T47D (cell line): ENCODE results near the gene ZNF502.
"Not testable (repeated sequence)": the region's sequence is repeated elsewhere in the genome, so short reads cannot be mapped to it uniquely, and the experiment has no call there.

ENCODE experiments used
- DNase-seq, 2 experiments: peaks; one replicate each; pipeline versions ENCODE4 v3.0.0 to v3.0.0-alpha.2; 2011 to 2012; ENCODE audit warnings: low read depth in 1 of 2, low spot score in 1 of 2
- JUND ChIP-seq: IDR thresholded peaks from 2 replicates; pipeline ENCODE4 v1.6.1; 2012; ENCODE audit warnings: low read depth
- in situ Hi-C: cut with HindIII; loops from 2 replicates; pipeline ENCODE4 v1.10.0; 2016; ENCODE audit warnings: low sequenced_read_pairs, low pct_unique_long_range_greater_than_20kb

The ZNF502 gene

GRCh38 chr3:44712455-44713075, at the start of gene ZNF502:
TSS of gene ZNF502 (plus strand) at chr3:44712660. CDS start at chr3:44720262, 7,602 bp downstream.
- no peak for TF ChIP-seq JUND
- no peak for DNase-seq

GRCh38 chr3:44665173-44665572, 47.3 kb upstream of the ZNF502 start:
- in situ Hi-C loops: no loop called here
- no peak for TF ChIP-seq JUND
- no peak for DNase-seq

More at GRCh38 chr3:44712455-44713075, at the start of gene ZNF502:
- in situ Hi-C loops: no loop called here

- no peak for DNase-seq
- in situ Hi-C loops: no loop called here
- TF ChIP-seq JUND: no peak
These were observed 46.1 kb upstream of the ZNF502 start for GRCh38 chr3:44666346-44666745.

GRCh38 chr3:44669760-44670159, 42.7 kb upstream of the ZNF502 start:
- no peak for DNase-seq
- in situ Hi-C loops: no loop called here
- TF ChIP-seq JUND: no peak

- DNase-seq, in situ Hi-C loops: not testable (repeated sequence)
These were observed 39.0 kb upstream of the ZNF502 start for GRCh38 chr3:44673466-44673865.

GRCh38 chr3:44674211-44674610, 38.2 kb upstream of the ZNF502 start:
- DNase-seq: no peak
- in situ Hi-C loops: no loop called here
- TF ChIP-seq JUND: no peak

GRCh38 chr3:44678480-44679116, 33.9 kb upstream of the ZNF502 start:
- TF ChIP-seq JUND: no peak
- in situ Hi-C loops: no loop called here

GRCh38 chr3:44680921-44681455, 31.5 kb upstream of the ZNF502 start:
- DNase-seq: no peak
- in situ Hi-C loops: no loop called here
- no peak for TF ChIP-seq JUND

More at GRCh38 chr3:44678480-44679116, 33.9 kb upstream of the ZNF502 start:
- DNase-seq: no peak

- no peak for TF ChIP-seq JUND
- in situ Hi-C loops: no loop called here
- no peak for DNase-seq
These were observed 30.1 kb upstream of the ZNF502 start for GRCh38 chr3:44682182-44682896.

GRCh38 chr3:44685128-44685800, 27.2 kb upstream of the ZNF502 start:
- TF ChIP-seq JUND: no peak
- no peak for DNase-seq
- in situ Hi-C loops: no loop called here

- in situ Hi-C loops: no loop called here
- no peak for TF ChIP-seq JUND
- no peak for DNase-seq
These were observed 24.6 kb upstream of the ZNF502 start for GRCh38 chr3:44687898-44688297.

- in situ Hi-C loops: no loop called here
- DNase-seq: no peak
- TF ChIP-seq JUND: no peak
These were observed 9.0 kb downstream of the ZNF502 start for GRCh38 chr3:44721231-44722102.
